Duodenal mucosa (tissue), 2 donors: Measurements from ENCODE around the gene HPX.
A peak's percentile ranks its signal among the peaks of the same experiment; 100 is the strongest.

ENCODE experiments used
- H3K27ac ChIP-seq: one replicate; pipeline ENCODE4 v1.7.0; 2013; ENCODE audit warnings: low read depth, low read length
- H3K27me3 ChIP-seq, 2 donors: one replicate each; pipeline ENCODE4 v1.7.0; 2013; ENCODE audit warnings: low read length in 2 of 2, control low read depth in 1 of 2; ENCODE audit not compliant: insufficient read depth in 2 of 2, control insufficient read depth in 1 of 2
- H3K36me3 ChIP-seq, 2 donors: one replicate each; pipeline ENCODE4 v1.7.0; 2013; ENCODE audit warnings: low read length in 2 of 2, control low read depth in 1 of 2; ENCODE audit not compliant: insufficient read depth in 2 of 2, control insufficient read depth in 1 of 2
- H3K4me1 ChIP-seq, 2 donors: one replicate each; pipeline ENCODE4 v1.7.0; 2013; ENCODE audit warnings: low read length in 2 of 2, control low read depth in 1 of 2; ENCODE audit not compliant: insufficient read depth in 2 of 2, control insufficient read depth in 1 of 2
- H3K4me3 ChIP-seq, 2 donors: one replicate each; pipeline ENCODE4 v1.7.0; 2013; ENCODE audit warnings: low read length in 2 of 2, low read depth in 1 of 2
- H3K9ac ChIP-seq, 2 donors: one replicate each; pipeline ENCODE4 v1.7.0; 2013; ENCODE audit warnings: low read length in 2 of 2, low read depth in 1 of 2
- H3K9me3 ChIP-seq, 2 donors: one replicate each; pipeline ENCODE4 v1.7.0; 2013; ENCODE audit warnings: low read length in 2 of 2, control low read depth in 1 of 2; ENCODE audit not compliant: control insufficient read depth in 1 of 2

The HPX gene, protein sequence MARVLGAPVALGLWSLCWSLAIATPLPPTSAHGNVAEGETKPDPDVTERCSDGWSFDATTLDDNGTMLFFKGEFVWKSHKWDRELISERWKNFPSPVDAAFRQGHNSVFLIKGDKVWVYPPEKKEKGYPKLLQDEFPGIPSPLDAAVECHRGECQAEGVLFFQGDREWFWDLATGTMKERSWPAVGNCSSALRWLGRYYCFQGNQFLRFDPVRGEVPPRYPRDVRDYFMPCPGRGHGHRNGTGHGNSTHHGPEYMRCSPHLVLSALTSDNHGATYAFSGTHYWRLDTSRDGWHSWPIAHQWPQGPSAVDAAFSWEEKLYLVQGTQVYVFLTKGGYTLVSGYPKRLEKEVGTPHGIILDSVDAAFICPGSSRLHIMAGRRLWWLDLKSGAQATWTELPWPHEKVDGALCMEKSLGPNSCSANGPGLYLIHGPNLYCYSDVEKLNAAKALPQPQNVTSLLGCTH

DNA sequence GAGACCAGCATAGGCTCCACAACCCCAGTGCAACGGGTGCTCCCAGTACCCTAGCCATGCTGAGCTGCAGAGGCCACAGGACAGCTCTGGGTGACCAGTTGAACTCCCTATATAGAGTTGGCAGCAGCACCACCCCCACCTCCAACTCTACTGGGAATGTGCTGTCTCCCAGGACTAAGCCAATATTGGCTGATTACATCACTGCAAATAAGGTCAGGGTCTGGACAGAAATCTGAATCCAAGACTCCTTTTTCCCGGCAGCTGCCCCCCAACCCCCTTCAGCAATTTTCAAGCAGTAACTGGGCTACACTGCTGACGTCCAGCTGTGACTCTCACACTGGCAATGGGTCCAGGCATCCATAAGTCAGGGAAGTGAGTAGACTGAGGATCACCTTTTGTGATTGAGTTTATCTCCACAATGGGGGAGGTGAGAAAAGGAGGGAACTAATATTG is at the start of gene HPX:
Gene HPX, minus strand, starts transcription at position 82 of the 453 bp plus-strand sequence. Its CDS starts 24 bp downstream, at position 58.
- Histone ChIP-seq H3K9me3 (no peaks in the 10 kb centered on the region), H3K27ac (no peak within 1 kb of the TSS), H3K27me3 (no peaks in the 10 kb centered on the region), H3K4me1 (peaks cover 0 to 9% of the 10 kb centered on the region in 2 donors), H3K9ac (no peak within 1 kb of the TSS), H3K36me3 (no peaks in the 10 kb centered on the region), H3K4me3 (no peak within 1 kb of the TSS)

DNA sequence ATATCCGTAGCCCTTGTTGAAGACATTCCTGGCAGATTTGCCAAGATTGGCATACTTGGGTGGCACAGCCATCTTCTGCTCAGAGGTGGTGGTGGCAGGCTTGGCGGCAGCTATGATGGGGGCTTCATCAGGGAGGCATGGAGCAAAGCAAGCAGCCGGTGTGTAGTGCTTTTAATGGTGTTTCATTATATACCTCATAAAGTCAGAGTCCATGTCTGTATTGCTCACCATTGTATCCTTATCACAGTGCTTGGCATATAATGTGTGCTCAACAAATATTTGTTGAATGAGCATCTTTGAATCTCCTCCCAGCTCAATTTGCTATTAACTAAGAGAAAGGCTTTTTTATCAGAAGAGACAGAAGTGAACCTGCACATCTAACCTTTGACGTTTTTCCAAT is 48.5 kb upstream of the HPX start:
- peaks cover 8 to 27% of the 10 kb centered on the region in 2 donors for H3K36me3 ChIP-seq
- H3K9ac ChIP-seq = no peak overlapping the region
- H3K4me3 ChIP-seq = no peak overlapping the region
- no peak overlapping the region for H3K27ac ChIP-seq
- peaks cover 25 to 26% of the 10 kb centered on the region in 2 donors for H3K4me1 ChIP-seq
- H3K27me3 ChIP-seq = no peaks in the 10 kb centered on the region
- H3K9me3 ChIP-seq = no peaks in the 10 kb centered on the region

DNA sequence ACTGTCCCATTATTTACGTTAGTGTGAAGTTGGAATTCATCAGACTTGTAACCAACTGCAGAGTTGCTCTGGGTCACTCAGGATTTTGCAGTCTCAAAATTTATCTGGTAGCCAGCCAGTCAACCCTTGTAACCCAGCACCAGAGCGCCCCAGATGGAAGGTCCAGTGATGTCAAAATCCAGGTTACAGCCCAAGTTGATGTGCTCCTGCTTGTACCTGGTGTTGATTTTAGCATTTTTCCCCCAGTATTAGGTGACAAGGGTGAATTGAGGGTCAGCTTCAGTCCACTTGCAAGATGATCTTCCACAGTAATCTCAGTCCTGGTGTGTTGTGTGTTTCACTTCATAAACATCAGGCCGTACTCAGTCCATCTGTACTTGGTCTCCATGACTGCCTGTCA is 48.0 kb upstream of the HPX start:
- Histone ChIP-seq H3K27ac (no peak overlapping the region), H3K36me3 (peaks cover 8 to 28% of the 10 kb centered on the region in 2 donors), H3K4me3 (no peak overlapping the region), H3K27me3 (no peaks in the 10 kb centered on the region), H3K9me3 (no peaks in the 10 kb centered on the region), H3K4me1 (peaks cover 25 to 26% of the 10 kb centered on the region in 2 donors), H3K9ac (no peak overlapping the region)

DNA sequence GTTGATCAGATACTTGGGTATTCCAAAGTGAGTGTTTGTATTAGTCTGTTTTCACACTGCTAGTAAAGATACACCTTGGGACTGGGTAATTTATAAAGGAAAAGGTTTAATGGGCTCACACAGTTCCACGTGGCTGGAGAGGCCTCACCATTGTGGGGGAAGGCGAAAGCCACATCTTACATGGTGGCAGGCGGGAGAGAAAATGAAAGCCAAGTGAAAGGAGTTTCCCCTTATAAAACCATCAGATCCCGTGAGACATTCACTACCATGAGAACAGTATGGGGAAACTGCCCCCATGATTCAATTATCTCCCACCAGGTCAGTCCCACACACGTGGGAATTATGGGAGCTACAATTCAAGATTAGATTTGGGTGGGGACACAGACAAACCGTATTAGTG is 47.6 kb upstream of the HPX start:
- no peak overlapping the region for H3K9ac ChIP-seq
- peaks cover 25 to 26% of the 10 kb centered on the region in 2 donors for H3K4me1 ChIP-seq
- H3K9me3 ChIP-seq = no peaks in the 10 kb centered on the region
- no peak overlapping the region for H3K27ac ChIP-seq
- H3K4me3 ChIP-seq = no peak overlapping the region
- H3K36me3 ChIP-seq = peaks cover 11 to 32% of the 10 kb centered on the region in 2 donors
- no peaks in the 10 kb centered on the region for H3K27me3 ChIP-seq

DNA sequence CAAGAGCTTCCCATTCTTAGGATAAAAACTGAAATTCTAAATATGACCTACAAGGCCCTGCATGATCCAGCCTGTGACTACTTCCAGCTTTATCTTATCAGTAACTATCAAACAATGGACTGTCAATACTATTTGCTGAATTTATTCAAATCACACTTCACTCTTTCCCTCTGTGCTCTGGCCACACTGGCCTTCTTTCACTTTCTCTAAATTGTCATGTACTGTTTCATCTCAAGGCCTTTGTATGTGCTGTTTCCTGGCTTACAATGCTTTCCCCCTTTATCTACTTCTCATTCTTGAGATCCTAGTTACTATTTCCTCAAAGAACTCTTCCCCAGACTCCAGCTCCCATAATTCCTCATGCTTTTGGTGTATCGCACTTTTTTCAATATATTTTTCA is 46.2 kb upstream of the HPX start:
- peaks cover 36 to 38% of the 10 kb centered on the region in 2 donors for H3K4me1 ChIP-seq
- H3K9me3 ChIP-seq = no peaks in the 10 kb centered on the region
- peaks cover 16 to 36% of the 10 kb centered on the region in 2 donors for H3K36me3 ChIP-seq
- H3K27ac ChIP-seq = no peak overlapping the region
- H3K9ac ChIP-seq = no peak overlapping the region
- no peak overlapping the region for H3K4me3 ChIP-seq
- H3K27me3 ChIP-seq = no peaks in the 10 kb centered on the region

DNA sequence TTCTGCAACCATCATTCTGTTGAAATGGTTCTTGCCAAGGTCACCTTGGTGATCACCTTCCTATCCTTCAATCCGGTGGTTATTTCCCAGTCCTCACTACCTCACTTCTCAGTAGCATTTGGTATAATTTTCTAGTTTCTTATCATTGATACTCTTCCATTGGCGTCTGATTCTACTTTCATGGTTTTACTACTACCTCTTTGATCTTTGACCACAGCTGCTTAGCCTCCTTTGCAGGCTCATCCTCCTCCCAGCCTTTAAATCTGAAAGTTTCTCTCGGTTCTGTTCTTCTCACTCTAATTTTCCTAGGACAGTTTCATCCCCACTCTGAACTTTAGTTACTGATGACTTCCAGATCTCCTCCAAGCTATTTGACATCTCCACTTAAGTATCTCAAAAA is 45.5 kb upstream of the HPX start:
- no peak overlapping the region for H3K27ac ChIP-seq

DNA sequence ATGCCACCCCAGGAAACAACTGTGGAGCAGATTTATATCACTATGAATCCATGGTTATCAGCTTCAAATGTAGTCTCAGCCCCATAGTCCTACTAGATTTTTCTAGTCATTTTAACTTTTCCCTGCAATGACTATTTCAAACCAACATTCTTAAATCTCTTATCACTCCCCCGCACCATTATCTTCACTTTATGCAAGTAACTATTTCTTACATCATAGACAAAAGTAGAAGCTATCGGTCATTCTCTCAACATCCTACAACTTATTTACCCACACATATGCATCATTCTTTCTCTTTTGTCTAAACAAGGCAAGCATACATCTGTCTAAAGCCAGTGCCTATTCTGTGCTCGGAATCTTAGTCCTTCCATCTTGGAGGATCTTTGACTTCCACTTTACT is 44.9 kb upstream of the HPX start:
- Histone ChIP-seq H3K9me3 (no peaks in the 10 kb centered on the region), H3K9ac (no peak overlapping the region), H3K36me3 (peaks cover 16 to 36% of the 10 kb centered on the region in 2 donors), H3K27ac (no peak overlapping the region), H3K4me1 (peaks cover 38 to 43% of the 10 kb centered on the region in 2 donors), H3K27me3 (no peaks in the 10 kb centered on the region), H3K4me3 (no peak overlapping the region)

More for the DNA sequence above, 45.5 kb upstream of the HPX start:
- Histone ChIP-seq H3K9ac (no peak overlapping the region), H3K4me1 (peaks cover 37 to 42% of the 10 kb centered on the region in 2 donors), H3K9me3 (no peaks in the 10 kb centered on the region), H3K4me3 (no peak overlapping the region), H3K36me3 (peaks cover 16 to 36% of the 10 kb centered on the region in 2 donors), H3K27me3 (no peaks in the 10 kb centered on the region)

DNA sequence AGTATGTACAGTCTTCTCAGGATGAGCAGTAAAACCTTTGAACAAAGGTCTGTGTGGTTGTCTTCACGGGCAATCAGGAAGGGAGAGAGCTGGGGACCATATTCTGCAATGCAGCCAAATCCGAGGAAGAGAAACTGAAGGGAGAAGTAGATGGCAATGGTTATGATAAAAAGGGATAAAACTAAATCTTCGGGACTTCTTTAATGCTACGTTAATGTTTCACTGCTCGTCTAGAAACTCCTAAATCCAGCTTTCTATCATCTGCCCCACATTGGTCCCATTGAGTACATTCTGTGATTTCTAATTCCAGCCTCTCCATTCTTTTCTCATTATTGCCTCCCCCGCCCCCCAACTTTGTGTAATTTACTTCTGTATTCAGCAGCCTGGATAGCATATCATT is 42.2 kb upstream of the HPX start:
- no peaks in the 10 kb centered on the region for H3K27me3 ChIP-seq
- peak overlapping the region in 1 of 2 donors; percentile 96 for H3K4me3 ChIP-seq
- H3K36me3 ChIP-seq = peaks cover 24 to 50% of the 10 kb centered on the region in 2 donors
- H3K4me1 ChIP-seq = peaks cover 33 to 45% of the 10 kb centered on the region in 2 donors
- no peak overlapping the region for H3K27ac ChIP-seq
- H3K9ac ChIP-seq = peak overlapping the region in 1 of 2 donors; percentile 99
- no peaks in the 10 kb centered on the region for H3K9me3 ChIP-seq

DNA sequence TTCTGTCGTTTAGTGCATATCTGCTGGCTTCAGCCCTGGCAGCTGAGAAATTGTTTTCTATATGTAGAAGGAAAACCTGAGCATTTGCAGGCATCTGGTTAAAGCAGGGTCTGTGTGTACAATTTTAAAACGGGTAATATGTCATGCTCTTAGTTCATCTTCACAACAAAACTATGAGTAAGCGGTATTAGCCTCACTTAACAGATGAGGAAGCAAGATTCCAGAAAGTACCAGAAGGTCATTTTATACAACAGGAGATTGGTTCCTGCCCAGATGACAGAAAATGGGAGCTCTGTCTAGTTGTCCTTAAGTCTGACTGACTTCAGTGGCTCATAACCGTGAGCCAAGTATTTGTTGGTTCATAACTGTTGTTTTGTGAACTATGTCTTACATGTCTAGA is 41.7 kb upstream of the HPX start:
- Histone ChIP-seq H3K4me3 (peak overlapping the region; percentile 96 to 99), H3K27me3 (no peaks in the 10 kb centered on the region), H3K9ac (peak overlapping the region; percentile 97 to 99), H3K4me1 (peaks cover 33 to 39% of the 10 kb centered on the region in 2 donors), H3K36me3 (peaks cover 30 to 50% of the 10 kb centered on the region in 2 donors), H3K9me3 (no peaks in the 10 kb centered on the region), H3K27ac (no peak overlapping the region)

DNA sequence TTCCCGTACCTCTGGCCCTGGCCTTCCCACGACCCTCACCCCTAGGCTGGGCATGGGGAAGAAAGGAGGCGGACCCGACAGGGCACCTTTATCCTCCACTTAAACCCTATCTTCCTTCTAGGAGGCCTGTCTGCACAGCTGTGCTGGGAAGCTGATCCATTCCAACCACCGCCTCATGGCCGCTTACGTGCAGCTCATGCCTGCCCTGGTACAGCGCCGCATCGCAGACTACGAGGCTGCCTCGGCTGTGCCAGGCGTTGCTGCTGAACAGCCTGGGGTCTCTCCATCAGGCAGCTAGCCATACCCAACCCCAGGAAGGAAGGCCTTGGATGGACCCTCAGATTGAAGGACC is 41.1 kb upstream of the HPX start:
- peak overlapping the region; percentile 96 to 99 for H3K4me3 ChIP-seq
- H3K27ac ChIP-seq = peak overlapping the region; percentile 92
- H3K9me3 ChIP-seq = no peaks in the 10 kb centered on the region
- peak overlapping the region; percentile 97 to 99 for H3K9ac ChIP-seq
- H3K27me3 ChIP-seq = no peaks in the 10 kb centered on the region
- H3K36me3 ChIP-seq = peaks cover 36 to 55% of the 10 kb centered on the region in 2 donors
- peaks cover 33 to 35% of the 10 kb centered on the region in 2 donors for H3K4me1 ChIP-seq
